NCI-H1092 (cell line): ENCODE data around the gene CMC1.

ENCODE experiments used
- DNase-seq: peaks from one replicate; lab custom pipeline; 2025; lab: John Stamatoyannopoulos, UW

CMC1 gene

DNA sequence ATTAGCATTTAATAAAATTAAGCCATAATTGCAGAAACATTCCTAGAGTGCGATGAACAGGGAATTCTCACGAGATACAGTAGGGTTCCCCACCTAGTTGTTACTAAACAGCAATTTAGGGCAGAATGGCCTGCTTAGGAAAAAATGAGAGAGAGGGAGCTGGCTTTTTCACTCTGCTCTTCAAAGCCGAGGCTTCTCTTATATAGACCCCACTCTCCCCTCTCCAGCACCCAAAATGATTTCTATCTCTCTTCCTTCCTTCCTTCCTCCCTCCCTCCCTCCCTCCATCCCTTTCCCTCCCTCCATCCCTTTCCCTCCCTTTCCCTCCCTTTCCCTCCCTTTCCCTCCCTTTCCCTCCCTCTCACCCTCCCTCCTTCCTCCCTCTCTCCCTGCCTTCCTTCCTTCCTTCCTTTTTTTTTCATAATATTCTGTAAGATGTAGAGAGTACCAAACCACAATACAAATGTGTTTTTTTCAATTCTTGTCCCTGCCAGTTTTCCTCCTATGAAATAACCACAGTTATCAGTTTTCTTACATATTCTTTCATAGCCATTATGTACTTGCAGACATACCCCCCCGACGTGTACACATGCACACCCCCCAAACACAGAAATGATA lies 59.0 kb downstream of the CMC1 start:
- no peak for DNase-seq

DNA sequence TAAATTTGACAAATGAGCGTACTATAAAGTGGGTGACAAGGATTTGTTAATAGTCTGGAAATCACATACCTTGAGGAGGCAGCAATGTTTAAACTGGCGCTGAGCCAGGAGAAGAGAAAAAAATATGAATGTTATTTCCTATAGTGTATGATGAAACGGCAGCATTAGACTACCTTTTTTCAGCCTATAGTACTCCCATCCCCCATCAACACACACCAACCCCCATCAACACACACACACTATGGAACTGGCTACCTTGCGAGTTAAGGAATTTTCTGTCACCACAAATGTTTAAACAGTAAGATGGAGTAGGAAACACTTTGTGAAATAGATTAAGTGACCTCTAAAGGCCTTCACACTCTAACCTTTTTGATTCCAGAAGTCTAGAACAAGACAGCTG lies 60.3 kb downstream of the CMC1 start:
- DNase-seq = no peak

DNA sequence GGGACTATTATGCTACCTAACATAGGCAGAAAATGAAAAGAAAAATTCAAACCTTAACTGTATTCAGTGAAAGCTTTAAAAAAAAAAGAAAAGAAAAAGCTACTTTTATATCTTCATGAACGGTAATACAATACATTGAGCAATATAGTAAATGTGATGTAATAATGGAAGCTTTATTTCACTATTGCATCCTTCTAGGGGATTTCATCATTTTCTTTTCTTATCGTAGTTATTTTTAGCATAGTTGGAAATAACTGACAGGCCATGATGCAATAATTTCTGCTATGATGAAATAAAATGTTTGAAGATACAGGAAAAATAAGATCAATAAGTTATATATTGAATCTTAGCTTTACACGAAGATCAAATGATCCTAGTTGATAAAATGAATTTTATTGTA lies 66.8 kb downstream of the CMC1 start:
- no peak for DNase-seq

DNA sequence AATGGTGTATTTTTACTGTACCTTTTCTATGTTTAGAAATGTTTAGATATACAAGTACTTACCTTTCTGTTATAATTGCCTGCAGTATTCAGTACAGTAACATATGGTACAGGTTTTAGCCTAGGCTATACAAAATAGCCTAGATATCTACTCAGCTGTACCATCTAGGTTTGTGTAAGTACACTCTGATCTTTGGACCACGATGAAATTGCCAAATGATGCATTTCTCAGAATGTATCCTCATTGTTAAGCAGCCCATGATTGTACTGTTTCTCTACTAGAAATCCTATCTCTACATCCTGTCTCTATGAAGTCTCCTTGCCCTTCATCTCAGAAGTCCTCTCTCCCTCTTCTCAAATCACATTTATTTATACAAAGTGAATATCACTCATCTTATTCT lies 74.3 kb downstream of the CMC1 start:
- DNase-seq = no peak

DNA sequence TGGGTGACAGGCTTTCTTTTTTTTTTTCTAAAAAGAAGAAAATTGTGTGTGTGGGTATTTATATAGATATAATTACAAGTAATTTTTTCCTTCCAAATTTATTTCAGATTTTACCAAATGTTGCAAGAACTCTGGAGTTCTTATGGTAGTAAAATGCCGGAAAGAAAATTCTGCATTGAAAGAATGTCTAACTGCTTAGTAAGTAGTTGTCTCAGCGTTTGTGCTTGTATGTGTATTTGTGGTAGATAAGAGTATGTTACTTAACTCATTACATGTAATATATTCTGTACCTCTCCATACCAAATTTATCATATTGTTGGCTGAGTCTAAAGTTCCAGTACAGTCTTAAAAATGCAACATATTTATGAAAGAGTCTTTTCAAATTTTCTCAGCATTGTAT lies 74.8 kb downstream of the CMC1 start:
- no peak for DNase-seq

DNA sequence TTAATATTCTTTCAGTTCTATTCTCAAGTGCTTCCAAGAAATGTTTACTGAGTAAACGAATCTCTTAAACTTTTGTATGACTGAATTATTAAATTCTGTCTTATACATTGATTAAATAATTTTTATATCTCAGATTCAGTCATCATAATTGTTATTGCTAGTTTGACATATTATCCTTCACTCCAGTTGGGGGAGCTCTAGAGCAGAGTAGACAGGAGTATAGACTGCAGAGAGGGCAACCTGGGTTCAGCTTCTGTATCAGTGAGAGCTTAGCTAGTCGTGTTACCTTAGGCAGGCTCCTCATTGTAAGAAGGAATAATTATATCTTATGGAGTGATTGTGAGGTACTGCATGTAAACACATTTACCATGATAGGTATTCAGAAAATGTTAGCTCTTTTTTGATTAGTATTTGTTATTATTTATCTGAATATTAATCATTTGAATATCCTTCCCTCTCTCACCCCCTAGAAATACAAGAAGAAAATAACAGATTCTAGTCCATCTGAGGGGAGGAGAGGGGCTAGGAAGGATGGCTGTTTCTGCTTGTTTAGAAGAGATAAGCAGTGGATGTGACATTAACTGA lies 76.1 kb downstream of the CMC1 start:
- DNase-seq = no peak

DNA sequence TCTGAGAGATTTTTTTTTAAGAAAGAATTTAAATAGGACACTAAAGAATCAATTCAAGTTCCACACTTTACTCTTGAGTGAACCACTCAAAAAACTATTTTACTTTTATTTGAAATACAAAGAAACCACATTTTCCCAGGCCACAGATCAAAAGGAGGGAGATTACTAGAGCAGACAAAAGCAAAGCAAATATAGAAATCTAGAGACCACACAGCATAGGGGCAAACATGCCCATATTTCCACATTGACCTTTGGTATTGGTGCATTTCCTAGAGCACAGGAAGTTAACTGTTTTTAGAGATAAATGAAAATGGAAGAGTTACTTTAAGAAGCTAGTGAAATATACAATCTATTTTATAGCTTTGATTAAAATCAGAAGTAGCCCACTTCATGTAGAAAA lies 79.6 kb downstream of the CMC1 start:
- DNase-seq = no peak

DNA sequence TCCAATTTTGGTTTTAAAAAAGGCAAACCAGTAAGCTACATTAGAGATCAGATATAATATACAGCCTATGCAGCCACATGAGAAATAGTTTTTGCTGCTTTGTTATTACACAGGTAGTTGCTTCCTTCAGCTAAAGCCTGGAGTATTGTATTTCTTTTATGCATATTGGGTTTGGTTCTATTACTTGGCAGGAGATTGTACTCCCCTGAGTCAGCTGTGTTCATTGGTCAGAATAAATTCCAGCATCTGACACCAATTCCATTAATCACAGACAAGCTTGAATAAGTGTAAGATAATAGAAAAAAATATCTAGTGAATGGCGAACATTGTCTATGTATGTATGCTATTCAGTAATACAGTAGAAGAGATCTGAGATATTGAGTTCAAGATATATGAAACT lies 81.0 kb downstream of the CMC1 start:
- no peak for DNase-seq

DNA sequence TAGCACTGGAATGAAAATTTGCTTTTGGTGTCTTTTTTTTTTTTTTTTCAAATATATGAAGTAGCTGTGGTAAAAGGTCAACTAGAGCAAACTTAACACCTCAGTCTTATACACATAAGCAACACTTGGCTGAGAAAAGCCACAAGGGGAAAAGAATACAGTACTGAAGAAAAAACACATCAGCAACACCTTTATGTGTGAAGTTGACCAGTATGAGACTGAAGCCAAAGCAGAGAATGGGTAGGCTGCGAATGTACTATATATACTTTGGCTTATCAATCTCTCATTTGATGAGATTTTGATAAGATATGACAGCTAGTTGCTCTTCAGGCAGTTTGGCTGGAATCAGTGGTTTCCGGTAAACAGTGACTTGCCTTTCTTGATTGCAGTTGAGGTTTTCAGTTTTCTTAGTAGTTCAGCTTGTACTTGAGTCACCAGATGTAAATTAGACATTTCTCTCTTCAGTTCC lies 85.1 kb downstream of the CMC1 start:
- no peak for DNase-seq

DNA sequence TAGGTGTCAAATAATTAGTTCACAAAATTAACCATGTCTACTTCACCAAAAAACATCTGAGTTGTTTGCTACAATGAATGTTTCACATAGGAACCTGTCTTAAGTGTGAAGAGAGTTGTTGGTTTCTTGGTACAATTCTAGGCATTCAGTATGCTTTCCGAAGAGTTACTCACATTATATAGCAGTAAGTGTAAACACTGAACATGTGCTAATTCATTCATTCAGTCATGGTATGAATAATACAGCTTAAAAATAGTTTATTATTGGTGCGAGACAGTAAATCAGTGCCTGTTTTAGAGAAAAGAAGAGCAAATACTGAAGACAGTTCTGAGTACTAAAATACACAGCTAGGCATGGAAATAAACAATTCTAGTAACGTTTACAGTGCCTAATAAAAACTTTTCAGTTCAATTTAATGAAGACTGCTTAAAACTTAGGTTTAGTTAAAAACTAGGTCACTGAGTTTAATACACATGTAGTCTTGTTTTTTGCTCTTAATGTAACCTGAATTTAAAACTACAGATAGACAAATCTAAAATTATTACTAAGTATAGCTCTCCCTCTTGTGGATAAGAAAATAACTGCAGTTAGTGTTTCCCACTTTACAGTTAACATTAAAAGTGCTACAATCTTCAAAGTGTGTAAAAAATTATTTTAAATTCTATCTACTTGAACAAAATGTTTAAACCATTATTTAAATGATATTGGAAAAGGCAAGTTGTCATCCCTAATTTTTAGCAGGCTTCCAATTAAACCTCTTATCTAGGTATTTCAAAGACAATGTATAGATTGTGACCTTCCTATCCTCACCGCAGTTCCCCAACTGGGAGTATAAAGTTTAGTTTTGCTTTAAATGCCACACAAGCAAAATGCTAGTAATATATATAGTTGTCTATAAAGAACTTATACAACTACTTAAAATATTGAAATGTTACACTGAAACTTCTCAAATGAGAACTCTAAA lies 87.1 kb downstream of the CMC1 start:
- DNase-seq = no peak

DNA sequence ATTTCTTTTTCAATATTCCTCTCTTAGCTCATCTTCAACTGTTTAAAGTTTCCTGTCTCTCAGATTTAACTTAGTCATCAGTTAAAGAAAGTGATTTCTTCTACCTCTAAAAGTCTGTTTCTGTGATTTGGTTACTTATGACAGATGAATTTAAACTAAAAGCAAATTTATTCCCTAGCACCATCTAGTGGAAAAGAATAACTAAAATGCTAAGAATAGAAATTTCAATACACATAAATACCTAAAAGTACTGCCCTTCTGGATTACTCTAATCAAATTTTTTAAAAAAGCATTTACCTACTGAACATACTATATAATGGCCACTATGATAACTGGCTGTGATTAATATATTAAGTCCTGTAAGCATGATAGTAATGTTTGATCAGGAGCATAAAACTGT lies 93.1 kb downstream of the CMC1 start:
- DNase-seq = no peak

DNA sequence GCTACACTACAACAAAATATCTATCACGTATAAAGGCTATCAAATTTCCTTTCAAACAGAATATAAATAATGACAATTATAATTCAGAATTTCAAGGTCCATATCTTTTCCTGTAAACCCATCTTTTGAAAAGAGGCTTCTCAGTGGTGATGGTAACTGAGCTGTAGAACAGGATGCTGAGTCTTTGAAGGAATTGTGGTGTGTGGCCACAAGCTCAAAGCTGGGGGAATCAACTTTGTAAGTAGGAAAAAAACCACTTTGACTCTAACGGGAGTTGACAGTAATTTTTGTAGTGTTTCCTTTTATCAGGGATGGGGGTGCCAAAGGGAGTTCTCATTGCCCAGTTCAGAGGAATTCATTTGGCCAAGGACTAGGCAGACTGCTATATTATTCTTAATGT lies 93.8 kb downstream of the CMC1 start:
- no peak for DNase-seq

DNA sequence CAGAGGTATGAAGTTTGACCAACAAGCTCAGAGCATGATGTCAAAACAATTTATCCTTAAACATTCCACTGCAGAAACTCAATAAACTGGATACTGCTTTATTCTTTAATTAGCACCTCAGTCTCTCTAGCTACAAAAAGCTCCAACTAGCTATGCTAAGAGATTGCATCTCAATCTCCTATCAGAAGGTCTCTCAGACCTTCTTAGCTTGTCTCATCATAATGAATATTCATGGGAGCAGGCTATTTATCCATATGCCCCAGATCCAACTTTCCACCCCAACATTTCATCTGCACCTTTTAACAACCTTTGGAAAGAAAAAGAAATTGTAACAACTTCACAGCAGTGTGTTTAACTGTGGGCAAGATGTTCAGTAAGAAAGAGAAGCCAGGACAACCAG lies 95.8 kb downstream of the CMC1 start:
- DNase-seq = no peak

DNA sequence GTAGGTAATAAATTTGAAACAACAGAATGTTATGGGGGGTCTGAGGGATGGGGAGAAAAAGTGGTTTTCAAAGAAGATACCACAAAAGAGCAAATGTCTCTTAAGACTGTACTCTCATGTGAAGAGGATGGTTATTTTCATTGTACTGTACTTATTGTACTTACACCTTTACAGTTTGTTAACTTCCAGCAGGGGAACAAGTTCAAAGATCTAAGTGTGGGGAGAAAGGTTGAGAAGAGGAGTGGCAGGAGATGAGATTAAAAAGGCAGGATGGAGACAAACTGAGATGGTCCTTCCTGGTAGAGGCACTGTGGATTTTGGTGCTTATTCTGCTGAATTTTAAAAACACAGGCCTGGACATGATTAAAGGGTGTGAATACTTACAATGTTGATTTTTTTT lies 101.7 kb downstream of the CMC1 start:
- DNase-seq = no peak

DNA sequence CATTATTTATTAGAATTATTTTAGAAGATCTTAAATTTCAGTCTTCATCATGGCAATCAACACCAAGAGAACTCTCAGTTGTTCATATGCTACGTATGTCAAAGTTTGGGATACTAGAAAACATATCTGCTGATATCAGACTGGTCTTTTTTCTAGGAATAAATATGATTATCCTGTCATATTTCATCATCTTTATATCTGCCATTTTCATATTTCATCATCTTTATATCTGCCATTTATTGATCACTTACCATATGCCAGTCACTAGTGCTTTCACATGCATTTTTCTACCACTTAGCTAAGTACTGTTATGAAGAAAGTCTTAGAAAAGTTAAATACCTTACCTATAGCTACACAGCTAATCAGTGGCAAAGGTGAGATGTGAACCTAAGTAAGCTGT lies 104.3 kb downstream of the CMC1 start:
- DNase-seq = no peak

DNA sequence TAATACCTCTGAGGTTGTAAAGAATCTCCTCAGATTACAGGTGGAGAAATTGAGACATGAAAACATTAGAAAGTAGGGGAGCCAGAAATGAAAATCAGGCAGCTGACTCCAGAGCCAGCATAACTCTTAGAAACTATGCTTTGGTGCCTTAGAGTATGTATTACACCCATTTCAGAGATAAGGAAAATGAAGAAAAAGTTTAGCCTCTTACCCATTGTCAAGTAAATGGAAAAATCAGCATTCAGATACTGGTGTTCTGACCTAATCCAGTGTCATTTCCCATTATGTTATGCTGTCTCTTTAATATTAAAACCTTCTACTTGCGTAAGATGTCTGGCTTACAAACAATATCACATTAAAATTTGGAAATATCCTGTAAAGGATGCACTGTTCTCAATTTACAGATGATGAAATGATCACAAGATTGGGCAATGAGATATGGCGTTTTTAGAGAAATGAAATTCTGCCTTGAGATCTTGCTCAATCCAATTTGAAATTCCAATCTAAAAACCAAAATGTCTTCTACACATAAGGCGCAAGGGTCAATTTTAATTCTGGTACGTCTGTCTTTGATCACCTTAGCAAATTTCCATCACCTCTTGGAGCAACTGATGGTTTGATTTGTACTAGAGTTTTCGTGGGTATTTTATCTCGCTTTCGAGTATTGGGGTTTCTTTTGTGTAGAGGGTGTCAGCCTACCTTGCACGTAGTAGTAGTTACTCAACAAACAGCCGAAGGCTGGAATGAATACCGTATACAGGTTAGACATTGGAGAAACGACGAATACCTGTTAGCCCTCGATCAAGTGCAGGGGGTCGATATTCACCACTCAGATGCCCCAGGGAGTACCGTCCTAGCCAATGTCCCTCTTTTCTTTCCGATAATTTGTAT lies 106.2 kb downstream of the CMC1 start:
- DNase-seq = no peak

DNA sequence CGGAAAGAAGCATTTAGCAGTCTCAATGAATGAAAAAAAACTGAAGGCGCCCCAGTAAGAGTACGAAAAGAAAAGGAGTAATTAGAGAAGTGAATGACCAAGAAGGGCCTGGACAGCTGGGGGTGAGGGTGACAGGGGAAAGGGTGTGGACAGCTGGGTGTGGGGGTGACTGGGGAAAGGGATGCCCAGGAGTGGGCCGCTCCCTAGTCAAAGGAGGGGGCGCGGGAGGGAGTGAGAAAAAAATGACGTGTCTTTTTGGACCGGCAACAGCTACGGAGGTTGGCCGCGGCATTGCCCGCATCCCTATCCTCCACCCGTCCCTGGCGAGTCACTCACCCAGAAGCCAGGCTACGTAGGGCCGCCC lies 106.8 kb downstream of the CMC1 start:
- peak; percentile 30 for DNase-seq

DNA sequence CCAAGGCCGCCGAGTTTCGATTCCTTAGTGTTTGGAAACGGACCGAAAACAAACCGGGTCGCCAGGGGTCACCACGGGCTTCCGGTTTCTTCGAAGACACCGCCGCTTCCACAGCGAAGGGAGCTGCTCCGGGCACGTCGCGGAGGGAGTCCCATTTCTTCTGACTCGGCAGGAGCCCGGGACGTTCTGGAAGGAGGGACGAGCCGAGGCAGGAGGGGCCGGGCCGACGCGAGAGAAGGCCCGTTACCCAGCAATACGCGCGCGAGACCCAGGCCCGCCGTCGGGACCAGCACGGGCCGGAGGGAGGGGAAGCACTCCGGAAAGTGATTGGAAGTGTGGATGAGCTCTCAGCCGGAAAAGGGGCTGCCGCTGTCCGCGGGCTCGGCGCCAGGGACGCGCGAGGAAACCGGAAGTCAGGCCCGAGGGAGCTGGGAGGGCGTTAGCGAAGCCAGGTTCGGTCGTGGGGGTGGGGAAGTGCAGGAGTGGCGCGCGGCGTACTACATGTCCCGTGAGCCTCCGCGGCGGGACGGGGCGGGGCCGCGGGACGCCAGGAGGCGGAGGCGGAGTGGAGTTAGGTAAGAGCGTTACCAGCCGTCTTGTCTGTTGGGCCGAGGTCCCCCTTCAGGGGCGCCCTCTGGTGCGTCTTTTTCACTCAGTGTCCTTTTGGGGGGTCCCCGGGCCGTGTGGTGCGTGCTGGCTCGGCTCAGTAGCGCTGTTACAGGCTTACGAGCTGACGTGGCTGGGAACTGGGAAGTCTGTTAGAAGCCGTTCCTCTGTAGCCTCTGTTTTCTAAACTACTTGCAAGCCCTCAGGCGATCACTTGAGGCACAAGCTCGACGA lies 107.4 kb downstream of the CMC1 start, which contains the start of the genes AZI2 and ZCWPW2:
TSS of gene AZI2 (minus strand) at position 196 of the 840 bp plus-strand sequence. CDS start 8,207 bp downstream, outside the sequence.
TSS of gene ZCWPW2 (plus strand) at position 93 of the 840 bp plus-strand sequence. CDS start 64,348 bp downstream, outside the sequence.
- DNase-seq = peak; percentile 83

DNA sequence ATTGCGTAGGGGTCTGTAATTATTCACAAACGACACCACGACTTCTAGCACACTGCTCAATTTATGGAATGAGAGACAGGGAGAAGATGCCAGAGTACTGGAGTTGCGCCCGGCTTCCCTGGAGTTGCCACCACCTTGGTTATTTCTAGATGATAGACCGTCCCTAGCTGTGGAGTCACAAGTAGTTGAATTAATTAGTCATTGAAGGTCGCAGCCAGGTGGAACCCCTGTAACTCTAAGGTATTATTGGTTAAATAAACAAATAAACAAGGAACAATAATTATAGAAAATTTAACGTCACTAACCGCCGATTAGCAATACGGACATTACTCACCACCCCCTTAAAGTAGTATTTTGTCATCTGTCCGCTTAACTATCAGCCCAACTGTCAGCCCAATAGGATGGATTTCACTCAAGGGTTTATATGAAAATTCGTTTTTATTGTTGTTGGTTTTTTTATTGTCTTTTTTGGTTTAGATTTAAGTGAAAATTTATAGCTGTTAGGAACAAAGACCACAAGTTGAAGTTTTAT lies 108.1 kb downstream of the CMC1 start:
- no peak for DNase-seq
